Upper lobe of left lung (tissue), 6 donors: Measurements from ENCODE around the gene PRKCQ. TPM values are rescaled to one million over a fixed set of nuclear protein-coding genes. Genes with fewer than 3 reads are reported as not detected.

Experiments
- ATAC-seq, 2 donors: fragments of 200-7000 bp; cut with Tn5 transposase; one replicate each; pipeline ENCODE4 v1.9.1; 2022; ENCODE audit warnings: mild to moderate bottlenecking in 2 of 2, moderate library complexity in 2 of 2; ENCODE audit not compliant: low FRiP score in 2 of 2
- DNase-seq, 2 donors: peaks; one replicate each; pipeline ENCODE4 v3.0.0-alpha.2; 2019 to 2020
- H3K27ac ChIP-seq, 4 donors: fragments of 200-600 bp; sonication (generic); one replicate each; pipeline ENCODE4 v1.5.1; 2016 to 2019
- H3K27me3 ChIP-seq, 4 donors: fragments of 200-600 bp; sonication (generic); one replicate each; pipeline ENCODE4 v1.5.1; 2017 to 2019
- H3K36me3 ChIP-seq, 4 donors: fragments of 200-600 bp; sonication (generic); one replicate each; pipeline ENCODE4 v1.5.1; 2016 to 2019
- H3K4me1 ChIP-seq, 4 donors: fragments of 200-600 bp; sonication (generic); one replicate each; pipeline ENCODE4 v1.5.1; 2018 to 2019
- H3K4me3 ChIP-seq, 4 donors: fragments of 200-600 bp; sonication (generic); one replicate each; pipeline ENCODE4 v1.5.1; 2017 to 2019; ENCODE audit warnings: mild to moderate bottlenecking in 2 of 4, moderate library complexity in 1 of 4
- H3K9me3 ChIP-seq, 4 donors: fragments of 200-600 bp; sonication (generic); one replicate each; pipeline ENCODE4 v1.5.1; 2018 to 2019
- EP300 ChIP-seq, 4 donors: sonication (generic); formaldehyde crosslinking; IDR thresholded peaks; one replicate each; pipeline ENCODE4 v1.5.1; 2017; ENCODE audit warnings: antibody characterized with exemption in 4 of 4, control low read depth in 2 of 4
- POLR2A ChIP-seq, 4 donors: fragments of 450-650 bp; IDR thresholded peaks; one replicate each; pipeline ENCODE4 v1.5.1; 2016 to 2017; ENCODE audit warnings: antibody characterized with exemption in 4 of 4, mild to moderate bottlenecking in 2 of 4
- POLR2AphosphoS5 ChIP-seq, 2 donors: sonication (generic); formaldehyde crosslinking; IDR thresholded peaks; one replicate each; pipeline ENCODE4 v1.5.1; 2017; ENCODE audit warnings: antibody characterized with exemption in 2 of 2
- WGBS, 2 donors: methylation state at CpG; one replicate each; pipeline ENCODE4 v1.1.5; 2017 to 2018; 5-methylcytosine and 5-hydroxymethylcytosine counted together
- total RNA-seq, 6 donors: library from RNA; depleted of rRNA in 4 of 6; stranded (reverse); fragments of >200 nt in 4 of 6; gene quantifications; one replicate each; pipeline versions ENCODE4 v1.1.0 to v1.2.1, GENCODE V29; 2016 to 2021
- TF ChIP-seq, protein P1 (sequence below), 6 experiments: fragments of 450-650 bp in 4 of 6; fragments of 200-600 bp in 2 of 6; sonication (generic) in 2 of 6; IDR thresholded peaks; one replicate each; pipeline ENCODE4 v1.5.1; 2016 to 2019; ENCODE audit warnings: antibody characterized with exemption in 6 of 6
- donor health status: DM: no; HTN: no; CAD: no; lungs with moderate emphysema.
- donor health status: DM: no; HTN: yes; CAD: no; lungs with severe emphysema.

Gene PRKCQ
- total RNA-seq, result 10 to 100 TPM in 3 of 6 donors, 1 to 10 TPM in 3; 6.5 to 16.8 (median 11.2) TPM

DNA sequence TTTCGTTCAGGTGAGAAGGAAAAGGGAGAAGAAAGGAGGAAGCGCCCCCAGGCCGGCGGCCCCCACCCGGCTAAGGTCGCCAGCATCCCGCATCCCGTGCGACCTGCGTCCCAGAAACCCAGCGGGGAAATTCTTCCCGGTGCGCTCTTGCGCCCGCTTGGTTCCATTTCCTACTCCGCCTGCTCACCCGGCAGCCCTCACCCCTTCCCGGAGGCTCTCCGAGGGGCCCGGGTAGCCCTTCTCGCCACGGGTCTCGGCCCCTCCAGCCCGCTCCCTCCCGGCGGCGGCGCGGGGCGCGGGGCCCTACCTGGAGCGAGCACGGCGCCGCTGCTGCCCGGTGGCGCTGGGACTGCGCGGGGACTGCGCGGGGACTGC, at the start of gene PRKCQ:
Gene PRKCQ, minus strand, starts transcription at position 373 of the 375 bp plus-strand sequence. CDS start 65,141 bp downstream, outside the sequence.
- ATAC-seq, result peak; percentile 7 to 17
- Histone ChIP-seq H3K9me3 (no peaks in the 10 kb centered on the region), H3K4me3 (peak within 1 kb of the TSS; percentile 39 to 84 (median 69)), H3K27ac (peak within 1 kb of the TSS; percentile 46 to 86 (median 80)), H3K4me1 (peaks cover 4 to 13% (median 6%) of the 10 kb centered on the region in 4 donors), H3K36me3 (no peaks in the 10 kb centered on the region), H3K27me3 (peaks cover 0 to 3% (median 0%) of the 10 kb centered on the region in 4 donors)
- WGBS, 2 donors, result 0 to 2% methylated on average over 7 to 21 of the region's 41 CpGs
- no peak for TF ChIP-seq POLR2A (IDR thresholded peaks at IDR 0.05)
- no peak for TF ChIP-seq POLR2AphosphoS5 (IDR thresholded peaks at IDR 0.05)
- TF ChIP-seq, protein P1, sequence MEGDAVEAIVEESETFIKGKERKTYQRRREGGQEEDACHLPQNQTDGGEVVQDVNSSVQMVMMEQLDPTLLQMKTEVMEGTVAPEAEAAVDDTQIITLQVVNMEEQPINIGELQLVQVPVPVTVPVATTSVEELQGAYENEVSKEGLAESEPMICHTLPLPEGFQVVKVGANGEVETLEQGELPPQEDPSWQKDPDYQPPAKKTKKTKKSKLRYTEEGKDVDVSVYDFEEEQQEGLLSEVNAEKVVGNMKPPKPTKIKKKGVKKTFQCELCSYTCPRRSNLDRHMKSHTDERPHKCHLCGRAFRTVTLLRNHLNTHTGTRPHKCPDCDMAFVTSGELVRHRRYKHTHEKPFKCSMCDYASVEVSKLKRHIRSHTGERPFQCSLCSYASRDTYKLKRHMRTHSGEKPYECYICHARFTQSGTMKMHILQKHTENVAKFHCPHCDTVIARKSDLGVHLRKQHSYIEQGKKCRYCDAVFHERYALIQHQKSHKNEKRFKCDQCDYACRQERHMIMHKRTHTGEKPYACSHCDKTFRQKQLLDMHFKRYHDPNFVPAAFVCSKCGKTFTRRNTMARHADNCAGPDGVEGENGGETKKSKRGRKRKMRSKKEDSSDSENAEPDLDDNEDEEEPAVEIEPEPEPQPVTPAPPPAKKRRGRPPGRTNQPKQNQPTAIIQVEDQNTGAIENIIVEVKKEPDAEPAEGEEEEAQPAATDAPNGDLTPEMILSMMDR (IDR thresholded peaks at IDR 0.05), result no peak
- TF ChIP-seq EP300 (IDR thresholded peaks at IDR 0.05), result no peak
- DNase-seq, result no peak

DNA sequence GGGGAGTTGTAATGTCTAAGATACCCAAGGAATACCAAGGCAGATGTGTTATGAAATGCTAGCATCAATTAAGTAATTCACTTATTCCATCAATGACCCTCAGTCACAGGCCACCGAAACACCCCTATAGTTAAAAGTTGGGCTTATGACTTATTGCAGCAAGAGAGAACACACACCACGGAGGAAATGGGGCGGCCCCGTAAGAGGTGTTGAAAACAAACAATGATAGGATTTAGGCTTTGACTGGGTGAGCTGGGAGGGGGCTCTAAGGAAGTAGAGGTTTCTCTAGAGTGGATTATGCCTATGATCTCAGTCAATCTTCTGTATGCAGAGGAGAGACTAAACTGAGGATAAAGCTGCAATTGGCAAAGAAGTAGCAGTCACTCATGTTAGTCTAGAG, 45.4 kb upstream of the PRKCQ start:
- no peak overlapping the region for H3K27ac ChIP-seq
- H3K36me3 ChIP-seq, result no peaks in the 10 kb centered on the region
- no peaks in the 10 kb centered on the region for H3K4me1 ChIP-seq
- no peak for DNase-seq
- ATAC-seq, result no peak
- WGBS, 2 donors, result 64 to 70% methylated on average over 4 of the region's 4 CpGs
- no peak for TF ChIP-seq POLR2AphosphoS5 (IDR thresholded peaks at IDR 0.05)
- no peaks in the 10 kb centered on the region for H3K27me3 ChIP-seq
- H3K9me3 ChIP-seq, result no peaks in the 10 kb centered on the region
- H3K4me3 ChIP-seq, result no peak overlapping the region

DNA sequence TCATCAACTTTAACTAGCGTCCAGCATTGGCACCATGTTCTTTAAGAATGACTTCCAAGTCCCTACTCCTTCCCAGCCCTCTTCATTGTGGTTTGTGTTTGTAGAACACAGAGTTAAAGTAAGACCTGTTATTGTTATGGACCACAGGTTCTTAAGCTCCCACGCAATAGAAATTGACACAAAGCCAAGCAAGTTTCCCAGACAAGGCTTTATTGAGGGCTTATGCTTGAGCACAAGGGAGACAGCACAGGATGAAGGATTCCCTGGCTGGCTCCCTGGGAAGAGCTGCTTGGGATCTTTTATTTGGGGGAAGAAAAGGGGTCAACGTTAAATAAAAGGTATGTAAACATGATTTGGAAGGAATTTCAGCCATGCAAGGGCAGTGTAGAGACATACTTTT, 44.3 kb upstream of the PRKCQ start:
- WGBS, 2 donors, result 63 to 67% methylated on average over 3 of the region's 3 CpGs
- Histone ChIP-seq H3K36me3 (no peaks in the 10 kb centered on the region), H3K4me3 (no peak overlapping the region), H3K4me1 (no peaks in the 10 kb centered on the region), H3K9me3 (no peaks in the 10 kb centered on the region), H3K27me3 (no peaks in the 10 kb centered on the region), H3K27ac (no peak overlapping the region)
- DNase-seq (no peak), ATAC-seq (no peak)
- TF ChIP-seq EP300 (IDR thresholded peaks at IDR 0.05) (no peak), POLR2A (IDR thresholded peaks at IDR 0.05) (no peak), POLR2AphosphoS5 (IDR thresholded peaks at IDR 0.05) (no peak)
- TF ChIP-seq, protein P1 (IDR thresholded peaks at IDR 0.05), result no peak

DNA sequence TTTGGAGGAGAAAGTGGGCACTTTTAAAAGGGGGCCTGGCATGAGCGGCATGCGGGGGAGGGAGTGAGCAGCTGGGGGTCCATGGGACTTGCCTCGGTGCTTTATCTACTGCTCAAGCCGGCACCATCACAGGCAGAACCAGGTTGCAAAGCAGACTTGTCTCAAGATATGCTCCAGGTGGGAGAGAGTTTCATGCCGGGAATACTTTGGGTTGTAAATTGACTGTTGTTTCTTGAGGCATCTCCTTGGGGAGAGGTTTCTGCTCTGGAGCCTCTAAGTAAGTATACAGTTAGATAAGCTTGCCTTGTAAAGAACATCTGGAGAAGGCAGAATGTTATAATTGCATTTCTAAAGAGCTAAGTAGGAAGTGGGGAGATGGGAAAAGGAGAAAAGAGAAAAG, 42.8 kb upstream of the PRKCQ start:
- WGBS, 2 donors, result 63 to 90% methylated on average over 5 of the region's 5 CpGs

DNA sequence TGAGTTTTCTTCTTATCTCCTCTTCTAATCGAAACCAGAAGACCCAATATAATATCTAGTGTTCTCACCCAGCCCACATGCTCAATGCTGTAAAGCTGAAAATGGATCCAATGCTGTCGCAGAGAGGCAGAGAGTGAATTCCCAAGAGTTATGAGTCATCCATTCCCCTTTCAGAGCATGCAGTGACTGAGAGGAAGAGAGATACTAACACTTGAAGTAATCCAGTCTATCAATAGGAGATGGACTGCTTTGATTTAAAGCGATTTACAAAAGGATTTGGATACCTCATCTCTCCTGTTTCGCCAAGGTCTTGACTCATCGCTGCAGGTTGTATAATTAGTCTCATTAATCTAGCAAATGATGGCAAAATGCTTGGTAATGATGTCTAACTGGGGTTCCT, 41.5 kb upstream of the PRKCQ start:
- DNase-seq (no peak), ATAC-seq (no peak)
- Histone ChIP-seq H3K4me1 (no peaks in the 10 kb centered on the region), H3K9me3 (no peaks in the 10 kb centered on the region), H3K36me3 (no peaks in the 10 kb centered on the region), H3K4me3 (no peak overlapping the region), H3K27me3 (no peaks in the 10 kb centered on the region), H3K27ac (no peak overlapping the region)
- TF ChIP-seq EP300 (IDR thresholded peaks at IDR 0.05) (no peak), POLR2A (IDR thresholded peaks at IDR 0.05) (no peak), POLR2AphosphoS5 (IDR thresholded peaks at IDR 0.05) (no peak)
- TF ChIP-seq, protein P1 (IDR thresholded peaks at IDR 0.05), result no peak
- WGBS, 2 donors, result 84 to 87% methylated on average over 5 of the region's 5 CpGs

More for the DNA sequence above, 42.8 kb upstream of the PRKCQ start:
- no peak for TF ChIP-seq POLR2A (IDR thresholded peaks at IDR 0.05)
- Histone ChIP-seq H3K4me1 (no peaks in the 10 kb centered on the region), H3K9me3 (no peaks in the 10 kb centered on the region), H3K27me3 (no peaks in the 10 kb centered on the region), H3K4me3 (no peak overlapping the region), H3K27ac (no peak overlapping the region), H3K36me3 (no peaks in the 10 kb centered on the region)
- ATAC-seq, result no peak
- DNase-seq, result no peak

DNA sequence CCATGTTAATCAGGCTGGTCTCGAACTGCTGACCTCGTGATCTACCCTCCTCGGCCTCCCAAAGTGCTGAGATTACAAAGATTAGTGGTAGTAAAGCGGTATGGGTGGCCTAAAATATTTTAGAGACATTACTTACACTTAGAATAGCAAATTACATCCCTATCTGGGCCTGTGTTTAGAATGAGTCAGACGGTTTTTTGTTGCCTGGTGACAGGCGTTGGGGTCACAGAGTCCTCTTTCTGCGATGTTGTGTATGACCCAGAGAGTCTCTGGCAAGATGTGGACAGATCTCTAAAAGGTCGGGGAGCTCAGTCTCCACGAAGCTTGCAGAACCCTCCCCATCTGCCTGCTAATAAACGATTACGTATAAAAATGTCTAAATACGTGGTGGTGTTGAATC, 39.6 kb upstream of the PRKCQ start:
- Histone ChIP-seq H3K4me3 (no peak overlapping the region), H3K36me3 (no peaks in the 10 kb centered on the region), H3K27ac (no peak overlapping the region), H3K4me1 (no peaks in the 10 kb centered on the region), H3K9me3 (no peaks in the 10 kb centered on the region), H3K27me3 (no peaks in the 10 kb centered on the region)
- ATAC-seq (no peak), DNase-seq (no peak)
- WGBS, 2 donors, result 82 to 88% methylated on average over 12 of the region's 12 CpGs
- TF ChIP-seq, protein P1 (IDR thresholded peaks at IDR 0.05), result no peak
- no peak for TF ChIP-seq POLR2A (IDR thresholded peaks at IDR 0.05)
- TF ChIP-seq POLR2AphosphoS5 (IDR thresholded peaks at IDR 0.05), result no peak
- no peak for TF ChIP-seq EP300 (IDR thresholded peaks at IDR 0.05)
